PFSK-1 (cell line): ENCODE results near the gene PACRGL.

Experiments used
- FOXP2 ChIP-seq: optimal IDR thresholded peaks from 2 replicates; pipeline ENCODE3; 2011; ENCODE audit warnings: borderline replicate concordance, control low read depth, inconsistent platforms; ENCODE audit not compliant: insufficient read depth; ENCODE audit errors: extremely low read length, extremely low read depth
- POLR2AphosphoS5 ChIP-seq: IDR thresholded peaks from 2 replicates; pipeline ENCODE4 v1.6.1; 2012; ENCODE audit warnings: low read depth, mild to moderate bottlenecking, control low read depth, low read length, moderate library complexity
- SIN3A ChIP-seq: IDR thresholded peaks from 2 replicates; pipeline ENCODE4 v1.6.1; 2012; ENCODE audit warnings: mild to moderate bottlenecking, low read length, moderate library complexity, borderline replicate concordance; ENCODE audit not compliant: insufficient read depth
- TAF1 ChIP-seq: IDR thresholded peaks from 2 replicates; pipeline ENCODE4 v1.6.1; 2012; ENCODE audit warnings: low read length, control low read depth, borderline replicate concordance; ENCODE audit not compliant: insufficient read depth
- TF ChIP-seq, protein P1 (sequence below), 2 experiments: IDR thresholded peaks; 2 replicates each; pipeline versions ENCODE4 v1.6.1 to v1.8.0; 2011 to 2012; ENCODE audit warnings: low read depth in 2 of 2, low read length in 2 of 2, control low read depth in 1 of 2, inconsistent platforms in 1 of 2, mild to moderate bottlenecking in 1 of 2, moderate library complexity in 1 of 2; ENCODE audit not compliant: insufficient read depth in 1 of 2

The PACRGL gene

DNA sequence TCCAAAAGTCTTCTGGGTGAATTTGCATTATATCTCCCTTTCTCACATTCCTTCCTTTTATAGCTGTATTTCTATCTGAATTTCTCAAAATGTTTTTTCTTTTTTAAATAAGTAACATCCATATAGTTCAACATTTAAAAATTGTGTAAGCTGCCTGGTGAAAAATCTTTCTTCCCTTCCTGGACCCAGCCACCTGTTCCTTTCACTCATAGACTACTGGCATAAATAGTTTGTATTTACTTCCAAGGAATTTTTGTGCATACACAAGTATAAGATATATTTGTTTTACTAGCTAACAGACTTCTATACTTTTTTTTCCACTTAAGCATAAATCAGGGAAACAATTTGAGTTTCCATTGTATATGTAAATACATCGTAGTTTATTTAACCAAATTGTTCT is 35.7 kb downstream of the PACRGL start:
- TF ChIP-seq FOXP2 (no peak), TAF1 (no peak), POLR2AphosphoS5 (no peak), SIN3A (no peak)
- TF ChIP-seq, protein P1, sequence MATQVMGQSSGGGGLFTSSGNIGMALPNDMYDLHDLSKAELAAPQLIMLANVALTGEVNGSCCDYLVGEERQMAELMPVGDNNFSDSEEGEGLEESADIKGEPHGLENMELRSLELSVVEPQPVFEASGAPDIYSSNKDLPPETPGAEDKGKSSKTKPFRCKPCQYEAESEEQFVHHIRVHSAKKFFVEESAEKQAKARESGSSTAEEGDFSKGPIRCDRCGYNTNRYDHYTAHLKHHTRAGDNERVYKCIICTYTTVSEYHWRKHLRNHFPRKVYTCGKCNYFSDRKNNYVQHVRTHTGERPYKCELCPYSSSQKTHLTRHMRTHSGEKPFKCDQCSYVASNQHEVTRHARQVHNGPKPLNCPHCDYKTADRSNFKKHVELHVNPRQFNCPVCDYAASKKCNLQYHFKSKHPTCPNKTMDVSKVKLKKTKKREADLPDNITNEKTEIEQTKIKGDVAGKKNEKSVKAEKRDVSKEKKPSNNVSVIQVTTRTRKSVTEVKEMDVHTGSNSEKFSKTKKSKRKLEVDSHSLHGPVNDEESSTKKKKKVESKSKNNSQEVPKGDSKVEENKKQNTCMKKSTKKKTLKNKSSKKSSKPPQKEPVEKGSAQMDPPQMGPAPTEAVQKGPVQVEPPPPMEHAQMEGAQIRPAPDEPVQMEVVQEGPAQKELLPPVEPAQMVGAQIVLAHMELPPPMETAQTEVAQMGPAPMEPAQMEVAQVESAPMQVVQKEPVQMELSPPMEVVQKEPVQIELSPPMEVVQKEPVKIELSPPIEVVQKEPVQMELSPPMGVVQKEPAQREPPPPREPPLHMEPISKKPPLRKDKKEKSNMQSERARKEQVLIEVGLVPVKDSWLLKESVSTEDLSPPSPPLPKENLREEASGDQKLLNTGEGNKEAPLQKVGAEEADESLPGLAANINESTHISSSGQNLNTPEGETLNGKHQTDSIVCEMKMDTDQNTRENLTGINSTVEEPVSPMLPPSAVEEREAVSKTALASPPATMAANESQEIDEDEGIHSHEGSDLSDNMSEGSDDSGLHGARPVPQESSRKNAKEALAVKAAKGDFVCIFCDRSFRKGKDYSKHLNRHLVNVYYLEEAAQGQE (IDR thresholded peaks at IDR 0.05; ENCODE audit: insufficient read depth in 1 of 2, low read depth in 2 of 2, low read length in 2 of 2) = no peak

DNA sequence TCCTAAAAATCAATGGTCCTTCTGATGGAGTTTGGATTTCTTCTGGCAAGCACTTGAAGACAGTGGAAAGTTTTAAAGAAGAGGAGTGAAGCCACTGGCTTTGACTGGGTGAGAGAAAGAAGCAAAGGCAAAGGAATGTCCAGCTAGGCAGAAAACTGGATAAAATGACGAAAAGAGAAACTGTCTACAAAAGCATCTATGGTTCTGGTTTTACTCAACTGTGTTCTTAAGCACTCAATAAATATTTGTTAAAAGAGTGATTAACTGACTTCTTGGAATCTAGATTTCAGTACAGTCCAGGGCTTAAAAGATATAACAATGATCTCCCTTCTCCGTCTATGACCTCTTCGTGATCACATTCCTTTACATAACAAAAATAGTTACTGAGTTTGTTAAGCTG is 52.4 kb downstream of the PACRGL start:
- TF ChIP-seq TAF1 (no peak), POLR2AphosphoS5 (no peak), FOXP2 (no peak), SIN3A (no peak)
- TF ChIP-seq, protein P1 (IDR thresholded peaks at IDR 0.05; ENCODE audit: insufficient read depth in 1 of 2, low read depth in 2 of 2, low read length in 2 of 2) = no peak

DNA sequence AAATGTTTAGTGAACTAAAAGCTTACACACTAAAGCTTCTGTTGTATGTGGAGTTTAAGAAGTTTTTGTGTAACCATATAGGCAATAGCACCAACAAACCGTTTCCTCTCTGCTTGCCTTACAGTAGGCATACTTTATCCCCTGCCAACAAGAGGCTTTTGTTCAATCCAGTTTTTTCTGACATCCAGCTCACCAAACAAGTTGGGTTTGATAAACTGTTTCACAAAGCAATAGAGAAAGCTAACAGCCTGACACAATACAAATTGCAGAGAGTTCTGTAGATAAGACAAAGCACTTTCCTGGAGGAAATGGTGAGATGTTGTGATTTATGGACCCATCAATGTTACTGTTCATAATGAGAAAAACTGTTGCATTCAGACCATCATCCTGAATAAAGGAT is 53.8 kb downstream of the PACRGL start:
- TF ChIP-seq POLR2AphosphoS5 (no peak), TAF1 (no peak), SIN3A (no peak), FOXP2 (no peak)
- TF ChIP-seq, protein P1 (IDR thresholded peaks at IDR 0.05; ENCODE audit: insufficient read depth in 1 of 2, low read depth in 2 of 2, low read length in 2 of 2) = no peak

DNA sequence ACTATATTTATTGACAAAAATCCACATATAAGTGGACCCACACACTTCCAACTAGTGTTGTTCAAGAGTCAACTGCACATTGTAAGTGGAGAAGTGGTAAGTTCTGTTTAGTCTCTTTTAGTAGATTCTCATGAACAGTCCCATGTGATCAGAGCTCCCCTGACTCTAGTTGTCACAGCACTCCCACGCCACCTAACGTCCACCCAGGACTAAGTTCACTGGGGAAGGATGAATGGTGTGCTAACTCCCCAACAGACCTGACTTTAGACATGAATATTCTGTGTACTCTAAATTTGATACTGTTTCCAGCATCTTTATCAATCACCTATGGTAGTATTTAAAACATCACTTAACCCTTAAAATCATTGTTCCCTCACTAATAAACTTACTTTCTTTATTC is 59.8 kb downstream of the PACRGL start:
- TF ChIP-seq POLR2AphosphoS5 = no peak
- TF ChIP-seq TAF1 = no peak
- TF ChIP-seq, protein P1 (IDR thresholded peaks at IDR 0.05; ENCODE audit: insufficient read depth in 1 of 2, low read depth in 2 of 2, low read length in 2 of 2) = no peak
- TF ChIP-seq FOXP2 = no peak
- no peak for TF ChIP-seq SIN3A

DNA sequence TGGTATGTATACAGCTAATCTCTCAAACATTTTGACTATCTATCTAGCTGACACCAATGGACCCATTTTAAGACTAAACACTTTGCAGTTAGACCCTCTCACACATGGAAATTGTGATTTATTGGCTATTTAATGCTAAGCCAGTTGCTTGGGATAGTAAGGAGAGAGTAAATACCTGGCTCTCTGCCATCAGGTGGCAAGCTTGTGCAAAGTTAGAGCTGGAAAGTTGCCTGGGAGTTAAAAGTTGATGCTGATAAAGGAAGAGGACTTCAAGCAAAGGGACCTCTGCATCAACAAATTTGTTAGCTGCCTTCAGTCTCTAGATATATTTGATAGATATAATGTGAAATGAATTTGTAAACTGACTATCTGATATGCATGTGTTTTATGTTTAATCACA is 61.1 kb downstream of the PACRGL start:
- TF ChIP-seq, protein P1 (IDR thresholded peaks at IDR 0.05; ENCODE audit: insufficient read depth in 1 of 2, low read depth in 2 of 2, low read length in 2 of 2) = no peak
- TF ChIP-seq POLR2AphosphoS5 (no peak), SIN3A (no peak), TAF1 (no peak), FOXP2 (no peak)
